H9 (cell line): ENCODE data around the gene TBC1D9. TPM values are rescaled to one million over a fixed set of nuclear protein-coding genes. Genes with fewer than 3 reads are reported as not detected.

Experiments used
- DNase-seq: peaks from one replicate; pipeline ENCODE4 v3.0.0-alpha.2; 2017
- H2AFZ ChIP-seq: one replicate; pipeline ENCODE4 v1.6.1; 2013; ENCODE audit warnings: mild to moderate bottlenecking, low read length, control low read depth, moderate library complexity
- H2AK5ac ChIP-seq: 2 replicates; pipeline ENCODE4 v1.6.1; 2013; ENCODE audit warnings: low read length, control low read depth, mixed read lengths; ENCODE audit not compliant: insufficient read length
- H2BK120ac ChIP-seq: one replicate; pipeline ENCODE4 v1.6.1; 2013; ENCODE audit warnings: low read depth, mild to moderate bottlenecking, low read length, control low read depth, inconsistent platforms; ENCODE audit not compliant: poor library complexity, severe bottlenecking
- H2BK12ac ChIP-seq: 2 replicates; pipeline ENCODE4 v1.6.1; 2013; ENCODE audit warnings: low read length, control low read depth, mixed read lengths, low read depth; ENCODE audit not compliant: insufficient read length
- H2BK15ac ChIP-seq: 2 replicates; pipeline ENCODE4 v1.6.1; 2013; ENCODE audit warnings: low read depth, low read length, control low read depth
- H2BK20ac ChIP-seq: one replicate; pipeline ENCODE4 v1.6.1; 2013; ENCODE audit warnings: low read depth, mild to moderate bottlenecking, low read length, control low read depth, inconsistent platforms; ENCODE audit not compliant: poor library complexity, severe bottlenecking
- H2BK5ac ChIP-seq: 2 replicates; pipeline ENCODE4 v1.6.1; 2013; ENCODE audit warnings: low read length, control low read depth, mixed read lengths; ENCODE audit not compliant: insufficient read length
- H3K14ac ChIP-seq: 2 replicates; pipeline ENCODE4 v1.6.1; 2013; ENCODE audit warnings: low read length, control low read depth; ENCODE audit not compliant: insufficient read depth
- H3K18ac ChIP-seq: 2 replicates; pipeline ENCODE4 v1.6.1; 2013; ENCODE audit warnings: low read depth, mild to moderate bottlenecking, mixed read lengths, low read length, control low read depth; ENCODE audit not compliant: insufficient read length
- H3K23ac ChIP-seq: 2 replicates; pipeline ENCODE4 v1.6.1; 2013; ENCODE audit warnings: low read length, control low read depth, mixed read lengths, low read depth; ENCODE audit not compliant: insufficient read length
- H3K23me2 ChIP-seq: 2 replicates; pipeline ENCODE4 v1.6.1; 2013; ENCODE audit warnings: low read depth, mild to moderate bottlenecking, mixed read lengths, low read length, control low read depth; ENCODE audit not compliant: insufficient read length, poor library complexity, severe bottlenecking
- H3K27ac ChIP-seq: 2 replicates; pipeline ENCODE4 v1.5.1; 2013; ENCODE audit warnings: low read length, control low read depth, mixed read lengths, low read depth; ENCODE audit not compliant: insufficient read length
- H3K27me3 ChIP-seq: 2 replicates; pipeline ENCODE4 v1.6.1; 2013; ENCODE audit warnings: low read length, control low read depth, inconsistent platforms; ENCODE audit not compliant: insufficient read depth
- H3K4ac ChIP-seq: 2 replicates; pipeline ENCODE4 v1.6.1; 2013; ENCODE audit warnings: low read depth, mild to moderate bottlenecking, control low read depth, inconsistent platforms, low read length, moderate library complexity
- H3K4me1 ChIP-seq: 2 replicates; pipeline ENCODE4 v1.6.1; 2013; ENCODE audit warnings: low read length, control low read depth, inconsistent platforms; ENCODE audit not compliant: insufficient read depth
- H3K4me2 ChIP-seq: 2 replicates; pipeline ENCODE4 v1.6.1; 2013; ENCODE audit warnings: low read length, control low read depth, mixed read lengths; ENCODE audit not compliant: insufficient read length, insufficient read depth
- H3K56ac ChIP-seq: 2 replicates; pipeline ENCODE4 v1.6.1; 2013; ENCODE audit warnings: low read depth, mild to moderate bottlenecking, mixed read lengths, low read length, control low read depth; ENCODE audit not compliant: insufficient read length
- H3K79me1 ChIP-seq: 2 replicates; pipeline ENCODE4 v1.6.1; 2013; ENCODE audit warnings: low read depth, mild to moderate bottlenecking, moderate library complexity, low read length, control low read depth, inconsistent platforms; ENCODE audit not compliant: insufficient read depth, poor library complexity, severe bottlenecking
- H3K79me2 ChIP-seq: 2 replicates; pipeline ENCODE4 v1.6.1; 2013; ENCODE audit warnings: low read length, control low read depth, inconsistent platforms; ENCODE audit not compliant: insufficient read depth
- H3K9ac ChIP-seq: 2 replicates; pipeline ENCODE4 v1.6.1; 2013; ENCODE audit warnings: low read length, control low read depth, mixed read lengths; ENCODE audit not compliant: insufficient read length; ENCODE audit errors: extremely low read depth
- H3K9me3 ChIP-seq: one replicate; pipeline ENCODE4 v1.6.1; 2013; ENCODE audit warnings: low read depth, low read length, inconsistent platforms; ENCODE audit not compliant: control insufficient read depth
- H3T11ph ChIP-seq: one replicate; pipeline ENCODE4 v1.6.1; 2013; ENCODE audit warnings: mild to moderate bottlenecking, low read length, control low read depth, inconsistent platforms
- H4K20me1 ChIP-seq: one replicate; pipeline ENCODE4 v1.6.1; 2013; ENCODE audit not compliant: control insufficient read depth, insufficient read length, insufficient read depth
- H4K5ac ChIP-seq: 2 replicates; pipeline ENCODE4 v1.6.1; 2013; ENCODE audit warnings: low read depth, mild to moderate bottlenecking, mixed read lengths, low read length, control low read depth; ENCODE audit not compliant: insufficient read length
- H4K8ac ChIP-seq: replicated peaks from 2 replicates; pipeline ENCODE4 v1.6.1; 2013; ENCODE audit warnings: low read length, control low read depth, mixed read lengths, low read depth; ENCODE audit not compliant: insufficient read length
- H4K91ac ChIP-seq: 2 replicates; pipeline ENCODE4 v1.6.1; 2013; ENCODE audit warnings: low read depth, mild to moderate bottlenecking, moderate library complexity, mixed read lengths, low read length, control low read depth; ENCODE audit not compliant: insufficient read length
- H3K27ac Mint-ChIP-seq, 3 experiments: 2 replicates in 2 of 3; 3 replicates in 1 of 3; pipeline ENCODE4 v1.8.0; 2020 to 2021; ENCODE audit warnings: mixed read lengths in 3 of 3, mild to moderate bottlenecking in 1 of 3, moderate library complexity in 1 of 3
- H3K27me3 Mint-ChIP-seq: 2 replicates; pipeline ENCODE4 v1.8.0; 2021; ENCODE audit warnings: low read depth, mild to moderate bottlenecking, moderate library complexity, mixed read lengths
- H3K36me3 Mint-ChIP-seq, 3 experiments: 2 replicates in 2 of 3; 3 replicates in 1 of 3; pipeline ENCODE4 v1.8.0; 2020 to 2021; ENCODE audit warnings: low read depth in 3 of 3, mixed read lengths in 3 of 3; ENCODE audit not compliant: insufficient read depth in 1 of 3
- H3K4me1 Mint-ChIP-seq, 2 experiments: 2 replicates each; pipeline ENCODE4 v1.8.0; 2020; ENCODE audit warnings: mixed read lengths in 2 of 2
- H3K4me3 Mint-ChIP-seq, 2 experiments: 2 replicates in 1 of 2; 3 replicates in 1 of 2; pipeline ENCODE4 v1.8.0; 2020 to 2021; ENCODE audit warnings: mild to moderate bottlenecking in 2 of 2, mixed read lengths in 2 of 2, moderate library complexity in 1 of 2
- H3K9me3 Mint-ChIP-seq, 2 experiments: 2 replicates in 1 of 2; 3 replicates in 1 of 2; pipeline ENCODE4 v1.8.0; 2020; ENCODE audit warnings: mild to moderate bottlenecking in 2 of 2, mixed read lengths in 2 of 2, moderate library complexity in 1 of 2
- WGBS: extraction: QIAGEN DNeasy Blood & Tissue Kit; methylation state at CpG from one replicate; pipeline ENCODE4 v1.1.7; 2013; ENCODE audit warnings: missing lambda C conversion rate, low lambda C conversion rate, mixed read lengths; ENCODE audit not compliant: insufficient read length; ENCODE audit errors: extremely low coverage; 5-methylcytosine and 5-hydroxymethylcytosine counted together
- total RNA-seq: library from RNA; stranded (reverse); gene quantifications from 2 replicates; pipeline ENCODE4 v1.2.1, GENCODE V29; 2021
- TF ChIP-seq, protein P1 (sequence below): fragments of 200-600 bp; sonication (generic); conservative IDR thresholded peaks from 3 replicates; pipeline ENCODE4 v1.8.0; 2021; ENCODE audit warnings: antibody characterized with exemption, mild to moderate bottlenecking

TBC1D9 gene
- total RNA-seq, 1 experiment from 2014 or later, result 0.63 TPM

DNA sequence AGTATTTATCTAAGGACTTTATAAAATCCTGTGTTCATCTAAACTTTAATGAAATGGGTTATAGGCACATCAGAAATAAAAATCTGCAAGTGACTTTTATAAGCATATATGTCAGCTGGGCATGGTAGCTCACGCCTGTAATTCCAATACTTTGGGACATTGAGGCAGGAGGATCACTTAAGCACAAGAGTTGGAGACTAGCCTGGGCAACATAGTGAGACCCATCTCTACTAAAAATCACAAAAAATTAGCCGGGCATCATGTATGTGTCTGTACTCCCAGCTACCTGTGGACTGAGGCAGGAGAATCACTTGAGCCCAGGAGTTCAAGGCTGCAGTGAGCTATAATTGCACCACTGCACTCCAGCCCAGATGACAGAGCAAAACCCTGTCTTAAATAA is 20.9 kb downstream of the TBC1D9 start:
- Mint-ChIP-seq H3K4me1 (peaks cover 45 to 54% of the 10 kb centered on the region in 2 experiments), H3K27me3 (no peaks in the 10 kb centered on the region), H3K36me3 (0 out of 7 replicates have a peak, but pooled peaks cover 0 to 2% (median 0%) of the 10 kb centered on the region in 3 experiments), H3K9me3 (no peaks in the 10 kb centered on the region; a peak in 1 of 5 replicates), H3K4me3 (no peak overlapping the region), H3K27ac (peak overlapping the region; percentile 44 to 98 (median 79); a peak in 6 of 7 replicates)
- Histone ChIP-seq H2BK120ac (no peak overlapping the region), H4K5ac (no peak overlapping the region), H3K79me2 (no peaks in the 10 kb centered on the region), H2AFZ (no peak overlapping the region), H3K4me1 (no peaks in the 10 kb centered on the region; the same call in 1 of the 2 replicates), H4K20me1 (no peaks in the 10 kb centered on the region), H2AK5ac (no peak overlapping the region), H3K14ac (no peak overlapping the region), H3K18ac (no peak overlapping the region), H4K8ac (no peak overlapping the region), H3K79me1 (no peaks in the 10 kb centered on the region), H4K91ac (no peak overlapping the region), H3K4ac (no peak overlapping the region), H3T11ph (no peak overlapping the region), H3K9me3 (no peaks in the 10 kb centered on the region), H3K56ac (no peak overlapping the region), H3K27ac (no peak overlapping the region), H3K23ac (no peak overlapping the region), H2BK5ac (no peak overlapping the region), H3K27me3 (no peaks in the 10 kb centered on the region), H2BK20ac (no peak overlapping the region), H3K4me2 (no peak overlapping the region), H2BK12ac (no peak overlapping the region), H2BK15ac (no peak overlapping the region), H3K9ac (no peak overlapping the region), H3K23me2 (no peaks in the 10 kb centered on the region)
- TF ChIP-seq, protein P1, sequence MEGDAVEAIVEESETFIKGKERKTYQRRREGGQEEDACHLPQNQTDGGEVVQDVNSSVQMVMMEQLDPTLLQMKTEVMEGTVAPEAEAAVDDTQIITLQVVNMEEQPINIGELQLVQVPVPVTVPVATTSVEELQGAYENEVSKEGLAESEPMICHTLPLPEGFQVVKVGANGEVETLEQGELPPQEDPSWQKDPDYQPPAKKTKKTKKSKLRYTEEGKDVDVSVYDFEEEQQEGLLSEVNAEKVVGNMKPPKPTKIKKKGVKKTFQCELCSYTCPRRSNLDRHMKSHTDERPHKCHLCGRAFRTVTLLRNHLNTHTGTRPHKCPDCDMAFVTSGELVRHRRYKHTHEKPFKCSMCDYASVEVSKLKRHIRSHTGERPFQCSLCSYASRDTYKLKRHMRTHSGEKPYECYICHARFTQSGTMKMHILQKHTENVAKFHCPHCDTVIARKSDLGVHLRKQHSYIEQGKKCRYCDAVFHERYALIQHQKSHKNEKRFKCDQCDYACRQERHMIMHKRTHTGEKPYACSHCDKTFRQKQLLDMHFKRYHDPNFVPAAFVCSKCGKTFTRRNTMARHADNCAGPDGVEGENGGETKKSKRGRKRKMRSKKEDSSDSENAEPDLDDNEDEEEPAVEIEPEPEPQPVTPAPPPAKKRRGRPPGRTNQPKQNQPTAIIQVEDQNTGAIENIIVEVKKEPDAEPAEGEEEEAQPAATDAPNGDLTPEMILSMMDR, result no peak
- WGBS, result no CpG with 5 or more reads among the region's 2 CpGs
- DNase-seq, result no peak
